ENCODE results near the gene UBE2L6.

- TF ChIP-seq TAF1 (IDR thresholded peaks at IDR 0.05; ENCODE audit: low read depth) (no peak), EZH2 (IDR thresholded peaks at IDR 0.05; ENCODE audit: borderline replicate concordance, insufficient read depth, low read length, poor library complexity, severe bottlenecking) (no peak), CTCF (IDR thresholded peaks at IDR 0.05; ENCODE audit: poor library complexity, severe bottlenecking) (no peak), REST (IDR thresholded peaks at IDR 0.05; ENCODE audit: borderline replicate concordance) (no peak), EP300 (conservative IDR thresholded peaks at IDR 0.05; ENCODE audit: poor library complexity, severe bottlenecking) (no peak), RAD21 (conservative IDR thresholded peaks at IDR 0.05) (no peak)
Observed at GRCh38 chr11:57562596-57562995, 4.9 kb downstream of the UBE2L6 start.

Measured in neural cell (in vitro differentiated cells).